Kidney (tissue), 14 donors: ENCODE results near the gene CASKIN2. TPM values are rescaled to one million over a fixed set of nuclear protein-coding genes. Genes with fewer than 3 reads are reported as not detected.
"Not testable (repeated sequence)": the region's sequence is repeated elsewhere in the genome, so short reads cannot be mapped to it uniquely, and the experiment has no call there.

ENCODE experiments used
- DNase-seq, 5 donors: peaks; one replicate each; pipeline ENCODE4 v3.0.0-alpha.2; 2013 to 2020
- FAIRE-seq: peaks from 2 replicates; lab custom pipeline; 2012; peaks lifted over from hg19 to GRCh38; lab: Jason Lieb, UNC
- H3K27ac ChIP-seq, 2 donors: one replicate each; pipeline ENCODE4 v1.7.0; 2013; ENCODE audit warnings: low read depth in 2 of 2, low read length in 2 of 2, inconsistent platforms in 1 of 2
- H3K27me3 ChIP-seq: one replicate; pipeline ENCODE4 v1.7.1; 2013; ENCODE audit warnings: low read length, inconsistent platforms; ENCODE audit not compliant: control insufficient read depth, insufficient read depth
- H3K36me3 ChIP-seq, 3 donors: one replicate each; pipeline versions ENCODE4 v1.7.0 to v1.7.1; 2013; ENCODE audit warnings: low read length in 3 of 3, control low read depth in 1 of 3, inconsistent platforms in 1 of 3; ENCODE audit not compliant: insufficient read depth in 3 of 3, control insufficient read depth in 2 of 3
- H3K4me1 ChIP-seq, 3 donors: one replicate each; pipeline versions ENCODE4 v1.7.0 to v1.7.1; 2013; ENCODE audit warnings: low read length in 3 of 3, inconsistent platforms in 1 of 3, low read depth in 1 of 3; ENCODE audit not compliant: control insufficient read depth in 2 of 3, insufficient read depth in 2 of 3
- H3K4me3 ChIP-seq, 3 donors: one replicate each; pipeline versions ENCODE4 v1.7.0 to v1.8.1; 2013; ENCODE audit warnings: low read length in 3 of 3, control low read depth in 1 of 3, inconsistent platforms in 1 of 3
- H3K9ac ChIP-seq, 3 donors: one replicate each; pipeline versions ENCODE4 v1.7.0 to v1.7.1; 2013; ENCODE audit warnings: low read length in 3 of 3, control low read depth in 1 of 3, inconsistent platforms in 1 of 3
- H3K9me3 ChIP-seq, 3 donors: one replicate each; pipeline versions ENCODE4 v1.7.0 to v1.7.1; 2013; ENCODE audit warnings: low read length in 3 of 3, control low read depth in 1 of 3, inconsistent platforms in 1 of 3; ENCODE audit not compliant: control insufficient read depth in 2 of 3, insufficient read depth in 1 of 3
- CTCF ChIP-seq: IDR thresholded peaks from 3 replicates; pipeline ENCODE4 v1.5.1; 2012; ENCODE audit warnings: mild to moderate bottlenecking, moderate library complexity, borderline replicate concordance; ENCODE audit not compliant: insufficient read depth; ENCODE audit errors: extremely low read depth
- intact Hi-C: fragments of 100-400 bp; cut with DNase I; formaldehyde crosslinking; loops from one replicate; pipeline ENCODE4 v1.11.1; 2022
- polyA plus RNA-seq: library from polyadenylated mRNA; stranded (reverse); fragments of 350-450 nt; fragmentation: Illumina TruSeq; extraction: RNeasy Lipid Tissue Mini Kit (QIAGEN cat#74804); gene quantifications from one replicate; pipeline ENCODE4 v1.2.3, GENCODE V29; 2014; ENCODE audit warnings: low read depth, low replicate concordance; ENCODE audit not compliant: insufficient read depth
- total RNA-seq: library from RNA; stranded (reverse); fragmentation: NEBNext Ultra II Directional; extraction: Animal tissue kit (Norgen Biotek cat#: 25700); gene quantifications from one replicate; pipeline ENCODE4 v1.2.1, GENCODE V29; 2021
- donor health status: control.
- donor health status: control.
- donor health status: control.
- donor health status: control.
- donor health status: control.
- donor health status: DM: yes; HTN: yes; CAD: no.
- donor health status: Normal renal cell carcinoma (clear cell type).

The CASKIN2 gene
- total and polyA plus RNA-seq, 2 donors from 2014 or later, result 25.0 to 98.6 TPM

- FAIRE-seq (no peak), DNase-seq (no peak)
- peaks cover 0 to 12% (median 7%) of the 10 kb centered on the region in 3 donors for H3K4me1 ChIP-seq
- no peak overlapping the region for H3K9ac ChIP-seq
- H3K27ac ChIP-seq, result no peak overlapping the region
- intact Hi-C loops, result no loop called here
- TF ChIP-seq CTCF, result no peak
- peaks cover 0 to 5% (median 4%) of the 10 kb centered on the region in 3 donors for H3K36me3 ChIP-seq
- no peak overlapping the region for H3K4me3 ChIP-seq
- H3K9me3 ChIP-seq, result no peaks in the 10 kb centered on the region
- H3K27me3 ChIP-seq, result no peaks in the 10 kb centered on the region
Observed at GRCh38 chr17:75521290-75521689, 6.0 kb upstream of the CASKIN2 start.

- H3K27ac ChIP-seq, H3K36me3 ChIP-seq, H3K27me3 ChIP-seq, intact Hi-C loops, H3K9me3 ChIP-seq, DNase-seq, FAIRE-seq, H3K9ac ChIP-seq, H3K4me3 ChIP-seq: not testable (repeated sequence)
- peaks cover 0 to 12% (median 7%) of the 10 kb centered on the region in 3 donors for H3K4me1 ChIP-seq
Observed at GRCh38 chr17:75520413-75520812, 5.1 kb upstream of the CASKIN2 start.

- DNase-seq (no peak), FAIRE-seq (no peak)
- Histone ChIP-seq H3K9ac (no peak overlapping the region), H3K27me3 (no peaks in the 10 kb centered on the region), H3K4me3 (no peak overlapping the region), H3K27ac (no peak overlapping the region), H3K4me1 (peaks cover 0 to 11% (median 8%) of the 10 kb centered on the region in 3 donors), H3K9me3 (no peaks in the 10 kb centered on the region), H3K36me3 (peaks cover 0 to 5% (median 4%) of the 10 kb centered on the region in 3 donors)
- intact Hi-C loops, result no loop called here
- no peak for TF ChIP-seq CTCF
Observed at GRCh38 chr17:75518983-75519537, 3.7 kb upstream of the CASKIN2 start.

GRCh38 chr17:75518201-75518600 lies 2.9 kb upstream of the CASKIN2 start:
- peak overlapping the region in 2 of 3 donors; percentile 8 to 13 for H3K9ac ChIP-seq

More at GRCh38 chr17:75518201-75518600, 2.9 kb upstream of the CASKIN2 start:
- Histone ChIP-seq H3K27ac (no peak overlapping the region), H3K36me3 (peaks cover 2 to 11% (median 4%) of the 10 kb centered on the region in 3 donors), H3K27me3 (no peaks in the 10 kb centered on the region), H3K4me1 (peaks cover 0 to 16% (median 11%) of the 10 kb centered on the region in 3 donors), H3K9me3 (no peaks in the 10 kb centered on the region), H3K4me3 (peak overlapping the region in 1 of 3 donors; percentile 72)
- intact Hi-C loops, result no loop called here
- no peak for TF ChIP-seq CTCF
- DNase-seq, result no peak
- no peak for FAIRE-seq
